OCI-LY1 (cell line): ENCODE data around the gene IRF2BP2.

Source experiments
- CTCF ChIP-seq: fragments of 200-600 bp; sonication (generic), shearing (Covaris generic); IDR thresholded peaks from 2 replicates; pipeline ENCODE4 v1.5.1; 2017; ENCODE audit warnings: mild to moderate bottlenecking, antibody characterized with exemption, low read length, moderate library complexity, mixed read lengths
- EZH2 ChIP-seq: fragments of 200-600 bp; sonication (generic), shearing (Covaris generic); IDR thresholded peaks from 2 replicates; pipeline ENCODE4 v1.8.0; 2017; ENCODE audit warnings: borderline replicate concordance, mixed run types, mild to moderate bottlenecking, antibody characterized with exemption, low read length, moderate library complexity, mixed read lengths

- TF ChIP-seq EZH2 (no peak), CTCF (no peak)
Measured at GRCh38 chr1:234583755-234584419, 26.1 kb downstream of the IRF2BP2 start.
